Measurements from ENCODE around the gene TCF4.

The TCF4 gene

DNA sequence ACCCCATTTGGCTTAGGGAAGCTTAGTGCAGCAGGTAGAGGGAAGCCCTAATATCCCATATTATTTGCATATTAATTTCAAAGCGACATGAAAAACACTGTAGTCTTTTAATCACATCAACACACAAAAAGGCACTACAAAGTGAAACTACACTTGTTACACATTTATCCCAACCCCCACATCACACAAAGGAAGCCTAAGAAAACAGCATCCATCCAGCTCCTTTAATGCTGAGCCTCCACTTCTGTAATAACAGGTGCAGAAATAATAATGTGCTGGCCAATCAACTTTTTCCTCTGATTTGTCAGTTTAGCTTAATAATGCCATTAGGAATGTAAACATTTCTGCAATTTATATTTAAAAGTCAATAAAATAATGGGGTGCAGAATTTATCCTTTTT is 274.0 kb downstream of the TCF4 start:
- no peak for DNase-seq

DNA sequence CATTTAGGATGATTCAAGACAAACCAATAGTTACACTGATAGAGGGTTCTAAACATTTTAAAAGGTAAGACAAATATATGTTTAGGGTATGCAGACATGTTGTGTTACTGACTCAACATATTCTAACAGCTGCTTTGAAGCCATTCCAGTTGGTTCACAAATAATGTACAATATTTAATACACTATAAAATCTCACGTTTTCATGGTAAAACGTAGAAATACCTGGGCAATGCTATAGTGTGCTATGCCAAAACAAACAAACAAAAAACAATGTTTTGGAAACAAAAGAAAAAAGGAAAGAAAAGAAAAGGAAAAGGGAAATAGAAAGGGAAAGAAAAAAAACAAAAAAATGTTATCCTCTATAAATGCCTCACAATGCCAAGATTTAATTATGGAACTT is 277.1 kb downstream of the TCF4 start:
- DNase-seq, result no peak

DNA sequence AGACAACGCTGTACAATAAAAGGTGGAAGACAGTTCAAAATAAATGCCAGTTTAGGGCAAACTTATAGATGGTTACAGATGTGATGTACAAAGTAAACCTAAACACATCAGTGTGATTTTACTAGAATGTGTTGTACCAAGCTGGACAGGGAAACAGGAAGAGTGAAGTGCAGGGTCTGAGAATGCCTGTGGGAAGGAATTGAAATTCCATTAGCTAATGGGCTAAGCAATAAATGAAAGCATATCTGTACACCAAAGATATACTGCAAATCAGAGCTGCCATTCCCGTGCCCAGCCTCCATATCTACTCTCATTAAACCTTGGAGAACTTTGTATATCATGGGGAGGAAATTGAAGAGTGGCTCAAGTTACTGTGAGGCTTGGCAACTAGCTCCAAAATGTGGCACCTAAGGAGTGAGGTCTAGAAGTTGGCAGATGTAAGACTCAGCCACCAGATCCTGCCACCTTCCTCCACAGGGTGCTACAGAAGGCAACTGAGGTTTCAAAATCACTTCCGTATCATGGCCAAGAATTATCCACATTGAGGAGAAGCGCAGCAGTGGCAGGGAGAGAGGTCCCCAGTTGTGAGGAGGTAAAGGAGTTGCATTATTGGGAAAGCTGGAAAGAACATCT is 277.8 kb downstream of the TCF4 start:
- DNase-seq, result no peak

DNA sequence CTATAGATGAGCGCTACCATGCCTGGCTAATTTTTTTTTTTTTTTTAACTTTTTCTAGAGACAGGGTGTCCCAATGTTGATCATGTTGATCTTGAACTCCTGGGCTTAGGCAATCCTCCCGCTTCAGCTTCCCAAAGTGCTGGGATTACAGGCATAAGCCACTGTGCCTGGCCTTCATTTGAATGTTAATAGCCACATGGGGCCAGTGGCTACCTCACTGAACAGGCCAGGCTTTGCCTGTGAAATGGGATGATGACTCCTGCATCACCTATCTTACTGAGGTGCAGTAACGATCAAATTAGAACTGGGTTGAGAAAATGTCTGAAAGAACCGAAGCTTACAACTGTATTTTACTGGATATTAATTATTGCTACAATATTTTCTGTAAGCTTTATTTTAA is 278.7 kb downstream of the TCF4 start:
- no peak for DNase-seq

DNA sequence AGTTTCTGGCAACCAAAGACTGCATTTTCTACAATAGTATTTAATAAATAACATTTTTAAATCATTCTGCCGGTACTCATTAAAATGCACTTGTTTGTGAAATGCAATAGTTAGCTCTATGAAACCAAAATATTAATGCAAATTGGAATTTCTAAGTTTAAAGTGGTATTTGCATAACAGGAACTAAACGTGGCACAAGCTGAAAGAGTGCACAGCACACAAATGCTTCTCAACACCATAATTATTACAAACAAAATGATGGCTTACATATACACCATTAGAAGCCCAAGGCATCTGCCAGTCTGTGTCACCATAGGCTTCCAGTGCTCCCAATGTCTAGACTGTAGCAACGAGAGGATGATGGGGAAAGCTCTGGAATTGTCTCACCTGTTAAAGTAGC is 280.5 kb downstream of the TCF4 start:
- DNase-seq, result no peak

DNA sequence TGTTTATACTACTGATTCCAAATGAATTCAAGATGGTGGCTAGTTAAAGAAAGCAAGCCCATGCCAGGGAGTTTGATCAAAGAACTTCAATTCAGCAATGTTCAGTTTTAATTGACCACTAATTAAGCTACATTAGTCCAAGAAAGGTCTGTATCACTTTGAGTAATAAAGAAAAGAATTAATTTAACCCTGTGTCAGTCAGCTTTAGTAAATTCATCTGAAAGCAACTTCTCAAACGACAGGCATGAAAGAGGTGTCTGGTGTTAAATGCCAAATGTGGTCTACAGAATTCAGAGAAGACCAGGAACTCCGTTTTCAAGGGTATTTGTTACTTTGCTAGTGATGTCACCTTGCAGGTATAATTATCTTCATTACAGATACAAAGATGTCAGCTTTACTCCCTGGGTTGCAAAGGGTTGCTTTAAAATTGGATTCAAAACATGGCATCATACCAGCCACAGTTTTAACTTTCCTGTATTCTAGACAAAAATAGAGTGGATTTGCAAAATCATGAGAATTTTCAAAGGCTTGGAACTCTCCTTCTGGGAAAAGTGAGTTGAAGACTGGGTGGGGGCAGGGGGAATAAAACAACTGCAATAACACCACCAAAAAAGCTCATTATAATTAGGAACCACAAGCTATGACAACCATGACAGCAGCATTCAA is 281.5 kb downstream of the TCF4 start:
- no peak for DNase-seq

DNA sequence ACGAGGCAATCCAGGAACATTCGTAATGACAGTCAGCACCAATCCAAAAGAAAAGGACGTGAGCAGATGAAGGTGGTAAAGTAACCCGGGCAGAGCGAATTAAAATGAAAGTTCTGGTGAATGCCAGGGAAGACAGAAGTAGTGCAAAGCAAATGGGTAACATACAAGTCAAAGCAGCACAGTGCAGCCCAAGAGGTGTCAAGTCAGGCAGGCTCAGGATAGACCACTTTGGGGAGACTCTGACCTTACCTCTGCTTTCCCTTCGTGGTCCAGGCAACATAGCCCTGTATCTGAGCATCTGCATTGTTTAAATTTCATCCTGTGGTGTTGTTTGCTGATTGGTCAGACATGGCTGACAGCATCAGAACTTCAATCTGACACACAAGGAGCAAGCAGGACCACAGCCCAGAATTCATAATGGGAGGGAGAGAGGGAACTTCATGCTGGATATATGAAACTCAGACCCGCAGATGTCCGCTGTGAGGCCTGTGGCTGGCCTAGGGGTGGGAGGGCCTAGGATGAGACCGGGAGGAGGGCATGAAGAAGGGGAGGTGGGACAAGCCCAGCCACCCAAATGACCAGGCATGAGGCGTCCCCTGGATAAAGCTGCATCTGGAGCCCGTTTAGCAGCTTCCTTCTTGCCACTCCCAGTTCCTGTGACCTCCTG is 285.7 kb downstream of the TCF4 start:
- no peak for DNase-seq

DNA sequence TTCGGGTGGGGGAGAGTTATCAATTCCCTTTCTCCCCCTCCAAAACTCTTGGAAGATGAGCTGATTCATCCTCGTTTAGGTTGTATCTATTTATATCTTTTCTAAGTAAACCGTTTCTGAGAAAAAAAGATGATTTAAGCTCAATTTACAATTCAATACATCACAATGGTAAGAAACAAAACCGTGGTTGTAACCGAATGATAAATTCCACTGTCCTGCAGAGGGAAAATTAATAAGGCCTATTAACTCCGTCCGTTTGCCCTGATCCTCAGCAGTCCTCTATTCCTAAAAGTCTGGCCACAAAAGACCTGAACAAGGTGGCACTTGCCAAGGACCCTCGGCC is 286.2 kb downstream of the TCF4 start:
- no peak for DNase-seq

DNA sequence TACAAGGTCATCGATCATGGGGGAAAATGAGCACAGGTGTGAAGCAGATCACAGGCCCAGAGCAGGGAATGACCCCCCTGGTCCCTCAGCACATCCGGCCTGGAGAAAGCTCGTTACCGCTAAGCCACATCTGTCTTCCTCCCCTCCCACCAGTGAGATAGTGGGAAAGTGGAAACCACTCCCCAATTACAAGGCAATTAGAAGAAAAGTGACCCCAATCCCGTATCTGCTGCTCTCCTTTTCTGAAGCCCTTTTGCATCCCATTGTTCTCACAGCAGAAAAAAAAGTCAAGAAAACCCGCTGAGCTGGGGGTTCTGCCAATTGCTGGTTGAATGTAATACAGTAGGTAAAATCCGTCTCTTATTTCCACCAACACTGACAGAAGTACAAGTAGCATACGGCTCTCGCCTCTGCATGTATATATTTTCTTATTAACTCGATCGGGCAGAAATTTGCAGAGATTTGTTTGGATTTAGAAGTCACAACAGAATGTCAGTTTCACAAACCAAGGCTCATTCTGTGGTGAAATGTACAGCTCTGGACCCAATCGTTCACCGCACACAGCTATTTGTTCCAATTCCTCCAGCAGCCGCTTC is 287.0 kb downstream of the TCF4 start:
- no peak for DNase-seq

DNA sequence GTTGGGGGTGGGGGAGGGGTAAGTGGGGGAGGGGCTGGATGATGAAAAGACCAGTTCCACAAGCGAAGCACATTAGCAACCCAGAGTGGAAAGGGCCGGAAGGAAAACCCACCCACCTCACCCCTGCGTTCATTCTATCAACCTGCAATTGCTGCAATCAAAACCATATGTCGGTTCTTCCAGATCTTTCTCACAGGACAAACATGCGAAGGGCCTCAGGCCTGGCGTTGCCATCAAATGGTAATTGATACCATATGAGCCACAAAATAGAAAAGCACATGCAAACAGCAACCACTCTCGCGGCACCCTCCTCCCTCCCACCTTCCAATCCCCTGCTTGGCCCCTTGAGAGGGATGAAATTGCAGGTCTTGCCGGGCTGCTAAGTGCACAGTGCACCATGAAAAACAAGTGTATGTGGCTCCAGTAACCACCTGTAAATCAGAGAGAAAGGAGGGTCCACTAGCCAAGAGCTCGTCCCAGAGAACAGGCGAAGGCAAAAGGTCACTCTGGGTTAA is 287.5 kb downstream of the TCF4 start:
- DNase-seq, result no peak

DNA sequence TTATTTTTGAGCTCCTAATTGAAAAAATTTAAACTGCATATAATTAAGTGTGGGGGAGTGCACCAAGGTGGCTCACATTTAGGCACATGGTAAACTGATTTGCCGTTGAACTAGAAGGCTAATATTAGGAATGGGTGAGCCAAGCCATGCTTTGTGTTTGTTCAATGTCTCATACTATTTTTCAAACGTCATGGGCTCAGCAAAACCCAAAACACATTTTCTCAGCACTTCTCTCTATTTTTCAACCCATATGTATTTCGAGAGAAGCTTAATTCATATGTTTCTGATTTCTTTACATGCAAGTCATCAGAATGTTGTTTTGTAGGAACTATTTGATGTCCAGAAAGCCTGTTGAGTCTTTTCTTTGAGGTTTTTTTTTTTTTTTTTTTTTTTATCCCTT is 291.2 kb downstream of the TCF4 start:
- no peak for DNase-seq

DNA sequence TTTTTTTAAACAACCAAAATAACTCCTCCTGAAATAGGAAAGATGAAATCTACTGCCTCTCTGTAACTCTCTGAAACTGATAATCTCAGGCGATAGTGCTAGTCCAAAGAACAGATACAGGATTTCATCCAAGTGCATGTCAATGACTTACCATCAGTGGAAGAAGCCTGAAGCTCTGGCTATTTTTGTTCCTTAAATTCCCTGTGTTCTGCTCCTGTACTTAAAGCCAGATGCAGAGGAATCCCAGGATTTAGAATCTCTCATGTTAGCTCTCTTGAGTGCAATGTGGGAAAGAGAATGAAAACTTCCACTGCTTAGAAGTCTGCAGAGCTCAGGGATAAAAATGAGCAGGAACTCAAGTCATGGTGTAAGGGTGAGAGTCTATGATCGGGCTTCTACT is 291.9 kb downstream of the TCF4 start:
- DNase-seq, result no peak

DNA sequence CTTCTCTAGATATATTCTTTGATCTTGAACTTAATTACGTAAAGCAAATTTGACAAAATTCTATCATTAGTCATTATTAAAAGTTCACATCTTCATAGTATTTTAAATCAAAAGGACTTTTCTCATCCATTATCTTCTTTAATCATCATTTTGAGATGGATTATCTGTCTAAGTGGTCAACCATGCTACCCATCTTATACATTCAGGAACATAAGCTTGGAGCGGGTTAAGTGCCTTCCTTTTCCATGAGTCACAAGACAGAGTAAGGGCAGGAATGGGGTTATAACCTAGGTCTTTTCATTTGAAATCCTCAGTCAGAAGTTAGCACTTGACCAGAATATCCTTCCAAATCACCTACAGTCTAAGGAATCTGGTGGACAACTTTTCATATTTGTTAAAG is 297.1 kb downstream of the TCF4 start:
- DNase-seq, result no peak

DNA sequence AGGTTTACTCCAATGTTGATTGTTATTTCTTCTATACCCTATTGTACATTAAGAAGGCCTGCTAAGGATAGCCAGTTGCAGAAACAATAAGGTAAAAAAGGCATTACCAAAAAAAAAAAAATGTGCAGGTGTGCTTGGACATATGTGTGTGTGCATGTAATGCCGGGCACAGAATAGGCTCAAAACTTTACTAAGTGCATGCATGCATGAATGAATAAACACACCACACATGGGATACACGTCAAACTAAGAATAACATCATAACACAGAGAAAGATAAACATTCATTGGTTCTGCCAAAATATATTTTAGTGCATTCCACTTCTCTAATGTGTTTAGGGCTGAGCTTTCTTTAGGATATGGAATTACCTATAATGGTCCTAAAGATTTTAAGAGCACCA is 298.2 kb downstream of the TCF4 start:
- no peak for DNase-seq

DNA sequence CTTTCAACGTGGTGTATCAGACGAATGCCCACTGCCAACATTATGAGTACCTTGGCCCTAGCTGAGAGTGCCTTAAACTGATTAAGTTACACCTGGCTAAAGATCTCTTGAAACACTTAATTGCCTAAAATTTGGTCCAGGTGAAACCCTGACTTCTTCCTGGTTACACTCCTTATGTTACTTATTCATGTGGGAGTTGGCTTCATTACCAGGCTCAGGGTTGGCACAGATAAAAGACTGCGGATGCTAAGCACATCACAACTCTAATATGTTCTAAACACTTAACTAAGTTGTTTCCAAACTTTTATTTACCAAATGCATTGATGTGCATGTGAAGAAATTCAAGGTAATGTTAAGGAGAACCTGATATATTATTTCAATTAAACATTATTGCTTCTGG is 298.9 kb downstream of the TCF4 start:
- DNase-seq, result no peak

DNA sequence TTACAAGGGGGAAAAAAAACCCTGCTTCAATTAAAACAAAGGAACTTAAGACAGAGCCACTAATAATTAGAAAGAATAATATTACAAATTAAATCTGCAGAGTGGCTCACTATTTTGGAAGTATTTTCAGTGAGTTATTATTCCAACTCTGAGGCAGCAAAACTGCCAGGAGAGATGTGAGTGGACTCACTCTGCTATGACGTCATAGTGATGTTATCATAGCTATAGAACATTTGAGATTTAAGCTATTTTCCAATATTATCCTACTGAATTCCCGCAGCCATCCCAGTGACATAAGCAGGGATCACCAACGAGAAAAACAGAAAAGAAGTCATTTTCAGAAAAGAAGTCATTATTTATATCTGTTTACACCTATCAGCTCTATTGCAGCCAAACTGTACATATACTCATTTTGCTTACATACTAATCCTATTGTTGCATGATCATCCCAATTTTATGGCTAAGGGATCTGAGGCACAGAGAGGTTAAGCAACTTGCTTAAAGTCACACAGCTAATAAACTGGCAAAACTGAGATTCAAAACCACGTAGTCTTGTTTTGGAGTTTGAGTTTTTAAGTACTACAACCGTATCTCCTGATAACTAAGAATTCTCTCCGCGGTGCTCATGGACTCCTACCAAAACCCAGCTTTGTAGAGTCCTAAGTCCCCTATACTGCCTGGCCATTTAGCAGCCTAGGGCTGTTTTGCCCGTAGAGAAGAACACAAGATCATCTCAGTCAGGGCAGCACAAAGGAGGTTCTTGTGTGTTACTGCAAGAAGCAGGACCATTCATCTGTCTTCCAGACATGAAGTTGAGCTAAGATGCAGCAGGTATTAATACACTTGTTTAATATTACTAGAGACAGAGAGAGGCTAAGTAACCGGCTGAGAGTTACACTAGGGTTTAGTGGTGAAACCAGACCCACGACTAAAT is 299.8 kb downstream of the TCF4 start:
- no peak for DNase-seq

DNA sequence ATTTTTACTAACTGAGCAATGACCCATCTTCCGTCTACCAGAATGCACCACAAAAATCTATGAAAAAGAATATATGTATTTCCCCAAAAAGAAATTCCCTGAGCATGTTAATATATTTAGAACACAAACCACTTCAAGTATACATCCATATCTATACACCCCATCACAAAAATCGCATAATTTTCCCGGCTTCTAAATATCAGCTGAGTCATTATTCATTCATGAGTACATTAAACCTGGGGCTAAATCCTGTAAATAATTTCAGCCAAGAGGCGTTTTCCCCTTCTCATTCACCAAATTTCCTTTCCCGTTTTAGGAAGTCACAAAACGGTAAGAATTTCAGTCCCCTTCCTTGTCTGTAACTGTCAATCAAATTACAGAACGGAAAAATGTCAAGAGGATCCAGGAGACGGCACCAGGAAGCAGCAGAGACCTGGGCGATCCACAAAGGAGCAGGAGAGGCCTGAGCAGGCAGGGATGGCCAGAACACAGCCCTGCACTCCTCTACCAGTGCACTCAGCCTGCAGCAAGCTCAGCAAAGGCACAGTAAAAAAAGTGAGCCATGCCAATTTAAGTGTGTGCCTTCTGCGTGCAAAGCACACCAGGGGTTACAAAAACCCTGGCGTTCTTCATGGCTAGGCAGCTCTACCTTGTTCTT is 300.7 kb downstream of the TCF4 start:
- DNase-seq, result no peak

DNA sequence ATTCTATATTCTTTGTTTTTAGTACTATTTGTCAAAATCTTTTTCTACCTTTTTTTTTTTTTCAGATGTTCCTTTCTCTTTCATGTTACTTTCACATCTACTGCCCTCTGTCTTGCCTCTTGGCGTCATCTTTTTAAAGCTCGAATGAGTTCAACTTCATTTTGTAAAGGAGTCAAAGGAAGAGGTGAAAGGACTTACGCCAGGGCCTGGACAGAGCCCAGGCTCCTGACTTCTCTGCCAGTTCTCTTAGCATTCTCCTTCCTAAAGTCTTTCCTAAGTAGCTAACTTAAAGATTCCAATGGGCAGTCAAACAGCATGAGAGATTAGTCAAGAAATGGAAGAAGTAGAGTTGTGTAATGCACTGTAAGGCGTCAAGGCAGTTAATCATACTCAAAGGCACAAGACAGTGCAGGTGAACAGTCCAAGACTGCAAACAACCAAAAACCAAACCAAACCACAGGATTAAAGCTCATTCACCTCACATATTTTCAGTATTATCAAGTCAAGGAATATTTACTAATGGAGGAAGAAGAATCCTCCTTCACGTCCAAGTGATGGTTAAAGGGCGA is 301.7 kb downstream of the TCF4 start:
- DNase-seq, result no peak

DNA sequence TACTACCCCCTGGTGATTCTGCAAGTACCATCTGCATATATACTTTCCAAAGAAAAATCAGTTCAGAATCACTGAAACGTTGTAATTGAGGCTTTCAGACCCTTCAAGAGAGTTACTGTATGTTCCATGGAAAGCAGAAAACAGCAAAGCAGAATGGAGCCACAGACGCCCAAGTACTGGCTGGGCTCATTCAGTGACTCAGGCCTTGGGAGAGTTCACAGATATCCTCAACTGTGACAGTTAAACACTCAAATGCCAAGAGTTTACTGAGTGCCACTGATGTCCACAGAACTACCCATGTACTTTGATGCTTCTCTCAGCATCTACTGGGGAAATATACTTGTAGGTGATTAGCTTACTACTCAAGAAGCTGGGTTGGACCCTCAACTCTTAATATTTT is 303.4 kb downstream of the TCF4 start:
- no peak for DNase-seq

DNA sequence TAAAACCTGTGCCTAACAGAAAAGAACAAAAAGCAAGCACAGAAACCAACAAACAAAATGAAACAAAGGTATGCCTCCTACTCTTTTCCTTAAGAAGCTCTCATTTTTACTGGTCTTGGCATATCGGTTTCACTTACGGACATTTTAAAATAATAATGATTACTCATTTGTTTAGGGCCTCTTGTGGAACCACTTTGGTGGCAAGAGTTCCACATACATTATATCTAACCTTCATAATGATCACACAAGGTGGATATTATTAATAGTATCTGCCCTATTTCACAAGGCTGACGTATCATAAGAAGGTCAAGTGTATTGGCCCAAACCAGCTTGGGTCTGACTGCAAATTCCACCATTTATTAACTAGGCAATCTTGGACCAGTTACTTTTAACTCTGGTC is 304.7 kb downstream of the TCF4 start:
- no peak for DNase-seq

DNA sequence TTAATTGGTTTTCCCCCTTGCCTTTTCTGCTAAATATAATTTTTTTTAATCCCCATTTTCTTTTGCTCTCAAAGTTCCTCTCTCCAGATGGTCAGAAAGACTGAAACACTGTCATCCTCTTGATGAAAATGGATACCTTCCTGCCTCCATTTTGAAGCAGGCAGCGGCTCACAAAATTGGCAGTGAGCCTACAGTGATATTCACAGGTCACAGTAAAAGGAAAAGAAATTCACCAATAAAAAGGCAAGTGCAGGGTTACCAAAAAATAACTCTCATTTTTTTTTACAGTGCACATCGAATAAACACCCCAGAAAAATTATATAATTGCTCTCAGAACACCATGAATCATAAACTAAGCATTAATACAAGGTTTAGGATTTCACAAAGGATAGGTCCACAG is 307.5 kb downstream of the TCF4 start:
- no peak for DNase-seq

Data from 8988T (cell line).